Testis (tissue), 3 donors: Measurements from ENCODE around the gene WSB1. TPM values are rescaled to one million over a fixed set of nuclear protein-coding genes. Genes with fewer than 3 reads are reported as not detected.
A peak's percentile ranks its signal among the peaks of the same experiment; 100 is the strongest.

Experiments
- DNase-seq: peaks from one replicate; pipeline ENCODE4 v3.0.0-alpha.2; 2019
- H3K27ac ChIP-seq, 2 donors: fragments of 200-600 bp; sonication (generic); one replicate each; pipeline ENCODE4 v1.5.1; 2019
- H3K27me3 ChIP-seq: fragments of 200-600 bp; sonication (generic); one replicate; pipeline ENCODE4 v1.5.1; 2019
- H3K36me3 ChIP-seq: fragments of 200-600 bp; sonication (generic); one replicate; pipeline ENCODE4 v1.5.1; 2017; ENCODE audit warnings: low read depth; ENCODE audit errors: missing control alignments
- H3K4me1 ChIP-seq: fragments of 200-600 bp; sonication (generic); one replicate; pipeline ENCODE4 v1.5.1; 2019
- H3K4me3 ChIP-seq, 2 donors: fragments of 200-600 bp; sonication (generic); one replicate each; pipeline ENCODE4 v1.5.1; 2017 to 2019
- H3K9me3 ChIP-seq: fragments of 200-600 bp; sonication (generic); one replicate; pipeline ENCODE4 v1.5.1; 2017
- CTCF ChIP-seq, 3 experiments: fragments of 450-650 bp in 2 of 3; fragments of 200-600 bp in 1 of 3; sonication (generic) in 1 of 3; IDR thresholded peaks; one replicate each; pipeline ENCODE4 v1.5.1; 2016 to 2019; ENCODE audit warnings: antibody characterized with exemption in 3 of 3, mild to moderate bottlenecking in 2 of 3, moderate library complexity in 1 of 3
- POLR2A ChIP-seq: fragments of 450-650 bp; IDR thresholded peaks from one replicate; pipeline ENCODE4 v1.6.1; 2017; ENCODE audit warnings: antibody characterized with exemption, mild to moderate bottlenecking, moderate library complexity
- WGBS, 2 donors: methylation state at CpG; one replicate each; pipeline ENCODE4 v1.1.5; 2018; 5-methylcytosine and 5-hydroxymethylcytosine counted together
- intact Hi-C: fragments of 100-400 bp; cut with DNase I; formaldehyde crosslinking; loops from one replicate; pipeline ENCODE4 v1.15.1; 2023; ENCODE audit warnings: low total_unique reads
- polyA plus RNA-seq: library from polyadenylated mRNA; stranded (reverse); fragments of 350-450 nt; fragmentation: Illumina TruSeq; extraction: RNeasy Lipid Tissue Mini Kit (QIAGEN cat#74804); gene quantifications from one replicate; pipeline ENCODE4 v1.2.3, GENCODE V29; 2014; ENCODE audit warnings: low read depth, low replicate concordance; ENCODE audit not compliant: insufficient read depth
- total RNA-seq, 2 donors: library from RNA; depleted of rRNA; stranded (reverse); fragments of >200 nt; gene quantifications; one replicate each; pipeline ENCODE4 v1.2.3, GENCODE V29; 2016

The WSB1 gene
- total and polyA plus RNA-seq, 3 donors from 2014 or later = 126 to 189 (median 160) TPM

DNA sequence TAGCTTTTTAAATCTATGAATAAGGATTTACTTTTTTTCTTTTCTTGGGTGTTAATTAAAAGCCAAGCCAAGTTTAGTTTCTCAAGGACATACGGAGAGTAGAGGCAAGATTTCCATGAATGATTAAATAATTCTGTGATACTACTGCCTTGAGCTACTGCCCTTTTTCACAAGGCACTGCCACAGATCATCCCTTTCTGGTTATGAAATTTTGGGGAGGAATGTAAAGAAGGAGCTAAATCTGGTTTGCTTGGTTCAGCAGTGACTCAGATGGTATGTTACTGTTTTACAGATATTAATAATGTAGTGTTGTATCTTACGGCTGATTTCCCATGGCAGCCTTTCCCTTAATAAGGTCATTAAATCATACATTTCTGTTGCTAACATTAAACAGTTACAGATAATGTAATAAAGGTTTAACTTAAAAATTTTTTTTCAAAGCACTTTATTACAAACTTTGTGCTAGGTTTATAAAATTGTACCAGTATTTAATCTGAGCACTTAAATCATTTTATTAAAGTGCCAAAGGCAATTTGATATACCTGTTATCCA lies 2.6 kb downstream of the WSB1 start:
- intact Hi-C loops = loop anchor here (10.0 kb wide), 1 partner anchor 52 kb away; no protein-coding TSS in a partner anchor
- TF ChIP-seq POLR2A (no peak), CTCF (IDR thresholded peaks at IDR 0.05) (no peak)
- Histone ChIP-seq H3K4me1 (peaks cover 19% of the 10 kb centered on the region), H3K4me3 (peak overlapping the region; percentile 98 to 99), H3K27ac (peak overlapping the region; percentile 98 to 99), H3K36me3 (no peaks in the 10 kb centered on the region), H3K27me3 (no peaks in the 10 kb centered on the region), H3K9me3 (no peaks in the 10 kb centered on the region)
- WGBS, 2 donors = 4 to 13% methylated on average over 2 of the region's 2 CpGs
- no peak for DNase-seq

DNA sequence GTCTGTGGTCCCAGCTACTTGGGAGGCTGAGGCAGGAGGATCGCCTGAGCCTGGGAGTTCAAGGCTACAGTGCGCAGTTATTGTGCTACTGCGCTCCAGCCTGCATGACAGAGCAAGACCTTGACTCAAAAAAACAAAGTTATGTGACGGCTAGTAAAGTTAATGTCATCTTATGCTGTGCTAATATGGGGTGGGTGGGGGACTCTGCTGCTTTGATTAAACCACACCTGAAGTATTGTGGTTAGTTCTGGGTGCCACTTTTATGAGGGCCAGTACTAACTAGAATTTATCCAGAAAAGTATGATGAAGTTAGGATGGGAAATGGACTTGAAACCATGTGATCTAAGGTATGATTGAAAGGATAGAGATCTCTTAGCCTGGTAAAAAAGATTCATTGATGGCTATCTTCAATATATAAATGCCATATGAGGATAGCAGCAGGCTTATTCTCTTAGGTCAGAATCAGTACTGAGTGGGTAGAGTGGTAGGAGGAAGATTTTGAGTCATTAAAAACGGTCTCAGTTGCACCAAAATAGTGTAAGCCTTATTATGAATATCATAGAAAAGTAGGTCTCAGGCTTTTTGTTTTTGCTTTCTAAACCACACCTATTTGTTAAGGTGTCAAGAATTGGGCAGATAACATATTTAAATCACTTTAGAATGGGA lies 5.6 kb downstream of the WSB1 start:
- Histone ChIP-seq H3K27me3 (no peaks in the 10 kb centered on the region), H3K4me1 (peaks cover 15% of the 10 kb centered on the region), H3K27ac (no peak overlapping the region), H3K4me3 (no peak overlapping the region), H3K36me3 (no peaks in the 10 kb centered on the region), H3K9me3 (no peaks in the 10 kb centered on the region)
- DNase-seq = no peak
- intact Hi-C loops = loop anchor here (10.0 kb wide), 1 partner anchor 55 kb away; no protein-coding TSS in a partner anchor
- TF ChIP-seq POLR2A = no peak
- TF ChIP-seq CTCF (IDR thresholded peaks at IDR 0.05) = no peak
- 59 to 78% methylated on average over 5 of the region's 5 CpGs for WGBS, 2 donors

GRCh38 chr17:27303734-27304133 lies 9.8 kb downstream of the WSB1 start:
- 81 to 90% methylated on average over 2 of the region's 2 CpGs for WGBS, 2 donors
- no peaks in the 10 kb centered on the region for H3K9me3 ChIP-seq
- intact Hi-C loops = no loop called here
- H3K27ac ChIP-seq = no peak overlapping the region
- TF ChIP-seq POLR2A (no peak), CTCF (IDR thresholded peaks at IDR 0.05) (no peak)
- no peak overlapping the region for H3K4me3 ChIP-seq
- no peaks in the 10 kb centered on the region for H3K27me3 ChIP-seq
- H3K36me3 ChIP-seq = peaks cover 4% of the 10 kb centered on the region
- no peak for DNase-seq
- H3K4me1 ChIP-seq = peaks cover 7% of the 10 kb centered on the region

GRCh38 chr17:27306276-27306835 lies 12.4 kb downstream of the WSB1 start:
- no peak for TF ChIP-seq POLR2A
- TF ChIP-seq CTCF (IDR thresholded peaks at IDR 0.05) = no peak
- Histone ChIP-seq H3K4me3 (no peak overlapping the region), H3K27ac (no peak overlapping the region), H3K36me3 (peaks cover 4% of the 10 kb centered on the region), H3K9me3 (no peaks in the 10 kb centered on the region), H3K27me3 (no peaks in the 10 kb centered on the region), H3K4me1 (no peaks in the 10 kb centered on the region)
- 90 to 91% methylated on average over 7 of the region's 7 CpGs for WGBS, 2 donors
- DNase-seq = no peak
- intact Hi-C loops = no loop called here
